LNCaP clone FGC (cell line): ENCODE data around the gene KRT4.

Experiments used
- DNase-seq: peaks from one replicate; pipeline ENCODE4 v3.0.0-alpha.2; 2011; ENCODE audit warnings: low read depth
- H3K4me3 ChIP-seq: 2 replicates; pipeline ENCODE4 v1.5.1; 2011; ENCODE audit warnings: mild to moderate bottlenecking, low read depth, low read length, control low read depth
- CTCF ChIP-seq: IDR thresholded peaks from 2 replicates; pipeline ENCODE4 v1.5.1; 2012; ENCODE audit warnings: mild to moderate bottlenecking; ENCODE audit not compliant: control insufficient read depth, insufficient read depth; ENCODE audit errors: extremely low read depth

Gene KRT4

DNA sequence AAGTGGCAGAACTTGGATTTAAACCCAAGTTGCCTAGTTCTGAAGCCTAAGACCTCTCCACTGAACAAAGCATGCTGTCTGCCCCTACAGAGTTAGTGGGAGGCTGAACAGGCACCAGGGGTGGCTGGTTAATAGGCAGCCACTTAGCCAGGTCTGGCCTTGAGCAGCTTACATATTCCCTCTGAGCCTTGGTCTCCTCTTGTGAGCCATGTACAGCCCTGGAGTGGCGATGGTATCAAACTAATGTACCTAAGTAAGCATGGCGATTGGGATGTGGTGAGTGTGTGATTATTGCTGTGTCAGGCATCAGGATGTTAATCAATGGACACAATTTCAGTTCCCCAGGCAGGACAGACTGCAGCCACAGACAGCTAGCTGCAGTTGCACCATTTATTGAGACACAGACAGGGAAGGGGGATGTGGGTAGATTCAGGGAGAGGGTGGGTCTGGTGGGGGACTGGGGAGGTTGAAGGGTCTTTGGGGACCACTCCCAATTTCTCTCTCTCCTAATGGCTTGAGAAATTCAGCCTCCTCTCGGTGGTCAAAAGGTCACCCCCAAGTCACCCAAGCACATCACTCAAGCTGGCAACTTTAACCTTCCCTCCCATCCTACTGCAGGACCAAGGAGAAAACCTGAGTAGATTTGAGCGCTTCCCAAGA is 7.3 kb upstream of the KRT4 start:
- no peak for DNase-seq
- H3K4me3 ChIP-seq, result no peak overlapping the region
- TF ChIP-seq CTCF, result no peak

- no peak overlapping the region for H3K4me3 ChIP-seq
- no peak for TF ChIP-seq CTCF
- DNase-seq, result no peak
Observed at GRCh38 chr12:52820521-52820920, 6.6 kb upstream of the KRT4 start.

DNA sequence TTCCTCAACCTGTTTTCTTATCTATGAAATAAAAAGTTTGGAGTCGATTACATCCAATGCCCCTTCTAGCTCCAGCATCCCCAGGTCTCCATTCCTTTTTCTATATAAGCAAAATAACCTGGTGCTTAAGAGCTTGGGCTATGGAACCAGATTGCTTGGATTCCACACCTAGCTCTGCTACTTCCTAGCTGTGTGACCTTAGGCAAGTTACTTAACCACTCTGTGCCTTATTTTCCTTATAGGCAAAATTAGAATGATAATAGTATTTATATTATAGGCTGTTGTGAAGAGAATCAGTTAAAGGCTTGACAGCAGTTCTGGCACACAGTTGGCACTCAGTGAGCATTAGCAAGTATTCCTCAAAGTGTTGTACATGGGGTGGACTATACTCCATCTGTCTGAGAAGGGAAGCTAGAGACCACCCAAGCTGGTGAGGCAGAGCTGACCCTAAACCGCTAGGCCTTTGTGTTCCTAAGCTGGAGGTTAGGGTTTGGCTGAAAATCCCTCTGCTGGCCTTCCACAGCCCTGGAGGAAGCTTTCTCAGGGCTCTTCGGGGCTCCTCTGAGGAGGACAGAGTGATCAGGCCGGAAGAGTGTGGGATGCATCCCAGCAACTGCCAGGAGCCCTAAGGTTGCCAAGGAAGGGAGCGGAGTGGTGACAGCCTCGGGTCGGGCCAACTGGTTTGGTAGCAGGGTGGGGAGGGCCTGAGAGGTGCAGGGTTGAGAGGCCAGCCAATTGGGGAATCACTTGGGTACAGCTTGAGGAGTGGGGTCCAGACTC is 6.0 kb upstream of the KRT4 start:
- H3K4me3 ChIP-seq, result no peak overlapping the region
- TF ChIP-seq CTCF, result no peak
- no peak for DNase-seq

DNA sequence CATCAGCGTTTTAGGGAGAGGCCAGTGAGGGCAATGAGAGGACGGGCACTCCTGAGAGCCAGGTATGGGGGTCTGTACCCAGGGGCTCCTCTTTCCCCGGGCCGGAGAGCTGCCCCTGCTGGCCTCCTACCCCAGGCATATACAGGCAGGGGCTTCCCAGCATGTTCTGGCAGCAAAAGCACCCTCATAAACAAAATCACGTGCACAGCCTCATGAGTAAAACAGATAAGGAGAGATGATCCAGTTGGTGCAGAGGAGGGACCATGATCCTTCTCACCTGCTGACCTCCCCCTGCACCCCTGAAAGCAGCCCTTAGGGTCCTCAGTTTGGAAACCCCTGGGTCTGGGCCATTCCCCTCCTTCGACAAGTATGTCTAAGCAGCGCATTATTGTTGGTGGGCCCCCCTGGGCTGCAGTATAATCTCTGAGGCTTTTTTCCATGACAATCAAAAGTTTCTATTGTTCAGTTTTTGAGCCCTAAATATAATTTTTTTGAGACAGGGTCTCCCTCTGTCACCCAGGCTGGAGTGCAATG is 5.0 kb upstream of the KRT4 start:
- TF ChIP-seq CTCF, result no peak
- DNase-seq, result no peak
- H3K4me3 ChIP-seq, result no peak overlapping the region

DNA sequence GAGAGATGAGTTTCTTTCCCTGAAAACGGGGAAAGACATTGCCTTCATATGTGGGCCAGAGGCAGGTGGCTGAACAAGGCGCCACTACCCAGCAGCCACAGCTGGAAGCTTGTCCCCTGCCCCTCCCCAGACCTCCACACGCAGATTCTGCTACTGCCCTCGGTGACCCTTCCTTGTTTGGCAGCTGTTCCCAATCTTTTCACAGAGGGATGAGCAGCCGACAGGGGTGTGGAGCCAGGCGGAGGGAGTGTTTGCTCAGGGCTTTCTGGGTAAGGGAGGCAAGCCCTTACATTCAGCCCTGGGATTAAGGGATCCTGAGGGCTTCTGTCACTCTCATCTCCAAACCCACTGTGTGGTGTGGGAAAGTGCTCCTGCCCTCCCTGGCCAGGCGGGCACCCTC is 4.5 kb upstream of the KRT4 start:
- no peak for TF ChIP-seq CTCF
- H3K4me3 ChIP-seq, result no peak overlapping the region
- DNase-seq, result no peak

GRCh38 chr12:52817699-52818238 is 3.9 kb upstream of the KRT4 start:
- TF ChIP-seq CTCF, result no peak
- no peak overlapping the region for H3K4me3 ChIP-seq
- DNase-seq, result no peak
